H1 (cell line): Measurements from ENCODE around the gene HNRNPDL. TPM values are rescaled to one million over a fixed set of nuclear protein-coding genes. Genes with fewer than 3 reads are reported as not detected.

ENCODE experiments used
- CTCF ChIA-PET: fragments of 300-600 bp; sonication (Branson Sonifier 250); formaldehyde crosslinking; loops from one replicate; lab custom pipeline; 2021; ENCODE audit not compliant: partially characterized antibody; lab: Charles Lee
- POLR2A ChIA-PET: fragments of 300-600 bp; sonication (Branson Sonifier 250); formaldehyde crosslinking; loops from one replicate; lab custom pipeline; 2021; ENCODE audit warnings: inconsistent platforms; ENCODE audit not compliant: partially characterized antibody; lab: Charles Lee
- DNase-seq, 2 experiments: peaks; one replicate each; pipeline versions ENCODE4 v3.0.0 to v3.0.0-alpha.2; 2010 to 2022; ENCODE audit warnings: low spot score in 2 of 2, low read depth in 1 of 2, mixed read lengths in 1 of 2
- FAIRE-seq: peaks from 2 replicates; lab custom pipeline; 2011; peaks lifted over from hg19 to GRCh38; lab: Jason Lieb, UNC
- H2AFZ ChIP-seq: 2 replicates; pipeline ENCODE4 v1.8.1; 2012; ENCODE audit warnings: low read length, inconsistent platforms
- H2AK5ac ChIP-seq: 2 replicates; pipeline ENCODE4 v1.6.1; 2013; ENCODE audit warnings: low read depth, low read length
- H2BK120ac ChIP-seq: replicated peaks from 2 replicates; pipeline ENCODE3; 2013; ENCODE audit warnings: low read depth, low read length, inconsistent platforms
- H2BK12ac ChIP-seq: 2 replicates; pipeline ENCODE4 v1.6.1; 2013; ENCODE audit warnings: low read depth, low read length
- H2BK15ac ChIP-seq: 2 replicates; pipeline ENCODE4 v1.6.1; 2013; ENCODE audit warnings: low read length
- H2BK20ac ChIP-seq: 2 replicates; pipeline ENCODE4 v1.6.1; 2013; ENCODE audit warnings: low read length
- H2BK5ac ChIP-seq: 2 replicates; pipeline ENCODE4 v1.6.1; 2013; ENCODE audit warnings: low read depth, low read length
- H3K14ac ChIP-seq: 2 replicates; pipeline ENCODE4 v1.6.1; 2013; ENCODE audit warnings: inconsistent platforms; ENCODE audit not compliant: insufficient read length
- H3K18ac ChIP-seq: 2 replicates; pipeline ENCODE4 v1.6.1; 2013; ENCODE audit warnings: low read length; ENCODE audit errors: extremely low read depth
- H3K23ac ChIP-seq: 2 replicates; pipeline ENCODE4 v1.6.1; 2013; ENCODE audit warnings: inconsistent platforms; ENCODE audit not compliant: insufficient read length
- H3K23me2 ChIP-seq: 2 replicates; pipeline ENCODE4 v1.6.1; 2013; ENCODE audit warnings: low read depth, low read length
- H3K27ac ChIP-seq: 2 replicates; pipeline ENCODE4 v1.6.1; 2011; ENCODE audit warnings: low read depth, low read length, inconsistent platforms
- H3K27me3 ChIP-seq, 4 experiments: replicated peaks in 1 of 4; 1 replicate in 1 of 4; 2 replicates in 3 of 4; pipeline versions ENCODE4 v1.6.1 to v1.8.1; 2011 to 2013; ENCODE audit warnings: low read length in 3 of 4, mild to moderate bottlenecking in 3 of 4, inconsistent platforms in 2 of 4, mixed read lengths in 2 of 4, moderate library complexity in 1 of 4; ENCODE audit not compliant: control insufficient read depth in 3 of 4, insufficient read depth in 3 of 4; ENCODE audit errors: extremely low read depth in 1 of 4
- H3K36me3 ChIP-seq, 4 experiments: 2 replicates each; pipeline versions ENCODE4 v1.6.1 to v1.8.1; 2011 to 2013; ENCODE audit warnings: mild to moderate bottlenecking in 4 of 4, low read length in 3 of 4, moderate library complexity in 2 of 4, control low read depth in 1 of 4, inconsistent platforms in 1 of 4; ENCODE audit not compliant: insufficient read depth in 4 of 4, control insufficient read depth in 2 of 4
- H3K4ac ChIP-seq: replicated peaks from 2 replicates; pipeline ENCODE3; 2013; ENCODE audit warnings: low read length, low read depth, mixed read lengths, inconsistent platforms; ENCODE audit not compliant: insufficient read length
- H3K4me1 ChIP-seq, 4 experiments: replicated peaks in 1 of 4; 1 replicate in 1 of 4; 2 replicates in 3 of 4; pipeline versions ENCODE4 v1.6.1 to v1.8.1; 2011 to 2013; ENCODE audit warnings: low read length in 3 of 4, inconsistent platforms in 2 of 4, mixed read lengths in 1 of 4; ENCODE audit not compliant: insufficient read depth in 4 of 4, control insufficient read depth in 3 of 4
- H3K4me2 ChIP-seq, 2 experiments: 2 replicates each; pipeline versions ENCODE4 v1.6.1 to v1.8.1; 2011 to 2013; ENCODE audit warnings: low read depth in 2 of 2, low read length in 2 of 2, control low read depth in 1 of 2, inconsistent platforms in 1 of 2, mild to moderate bottlenecking in 1 of 2; ENCODE audit not compliant: insufficient read depth in 1 of 2
- H3K4me3 ChIP-seq, 4 experiments: fragments of 200-600, 300-600 bp in 1 of 4; sonication (generic), shearing (Covaris generic), sonication (Bioruptor Twin) in 1 of 4; 2 replicates each; pipeline versions ENCODE4 v1.5.1 to v1.8.1; 2011 to 2016; ENCODE audit warnings: low read length in 4 of 4, low read depth in 3 of 4, control low read depth in 2 of 4, inconsistent platforms in 2 of 4, mild to moderate bottlenecking in 2 of 4, mixed read lengths in 1 of 4, moderate library complexity in 1 of 4; ENCODE audit not compliant: insufficient read depth in 2 of 4; ENCODE audit errors: extremely low read depth in 1 of 4
- H3K56ac ChIP-seq: replicated peaks from 2 replicates; pipeline ENCODE3; 2013; ENCODE audit warnings: low read depth, mild to moderate bottlenecking, mixed read lengths, low read length, inconsistent platforms; ENCODE audit not compliant: insufficient read length
- H3K79me1 ChIP-seq: 2 replicates; pipeline ENCODE4 v1.6.1; 2013; ENCODE audit warnings: low read depth, low read length, control low read depth
- H3K79me2 ChIP-seq, 2 experiments: 2 replicates each; pipeline versions ENCODE4 v1.6.1 to v1.8.1; 2012 to 2013; ENCODE audit warnings: low read length in 2 of 2, mild to moderate bottlenecking in 2 of 2, inconsistent platforms in 1 of 2; ENCODE audit not compliant: insufficient read depth in 2 of 2, control insufficient read depth in 1 of 2
- H3K9ac ChIP-seq, 4 experiments: replicated peaks in 1 of 4; 1 replicate in 1 of 4; 2 replicates in 3 of 4; pipeline versions ENCODE4 v1.6.1 to v1.8.1; 2011 to 2013; ENCODE audit warnings: low read depth in 3 of 4, low read length in 3 of 4, control low read depth in 2 of 4, mild to moderate bottlenecking in 2 of 4, moderate library complexity in 2 of 4, inconsistent platforms in 1 of 4; ENCODE audit errors: extremely low read depth in 1 of 4
- H3K9me3 ChIP-seq, 2 experiments: 2 replicates each; pipeline versions ENCODE4 v1.6.1 to v1.8.1; 2012 to 2013; ENCODE audit warnings: mild to moderate bottlenecking in 2 of 2, moderate library complexity in 2 of 2, control low read depth in 1 of 2, inconsistent platforms in 1 of 2, low read depth in 1 of 2, low read length in 1 of 2, mixed read lengths in 1 of 2; ENCODE audit not compliant: insufficient read depth in 2 of 2
- H4K20me1 ChIP-seq, 2 experiments: replicated peaks in 1 of 2; 2 replicates each; pipeline versions ENCODE3 to v1.8.1; 2011 to 2013; ENCODE audit warnings: inconsistent platforms in 2 of 2, low read length in 2 of 2, mild to moderate bottlenecking in 1 of 2; ENCODE audit not compliant: insufficient read depth in 2 of 2, control insufficient read depth in 1 of 2
- H4K5ac ChIP-seq: 2 replicates; pipeline ENCODE4 v1.6.1; 2013; ENCODE audit warnings: low read length, low read depth, mixed read lengths, inconsistent platforms; ENCODE audit not compliant: insufficient read length
- H4K8ac ChIP-seq: 2 replicates; pipeline ENCODE4 v1.8.0; 2013; ENCODE audit warnings: mild to moderate bottlenecking, moderate library complexity, low read length, inconsistent platforms; ENCODE audit not compliant: insufficient read depth; ENCODE audit errors: extremely low read depth
- H4K91ac ChIP-seq: replicated peaks from 2 replicates; pipeline ENCODE3; 2013; ENCODE audit warnings: low read length, mixed read lengths, inconsistent platforms; ENCODE audit not compliant: insufficient read length
- ATF3 ChIP-seq: IDR thresholded peaks from 2 replicates; pipeline ENCODE4 v1.6.1; 2011; ENCODE audit warnings: low read depth, mild to moderate bottlenecking, low read length; ENCODE audit not compliant: insufficient read depth
- CEBPB ChIP-seq: IDR thresholded peaks from 2 replicates; pipeline ENCODE4 v1.6.1; 2012; ENCODE audit warnings: low read depth, low read length
- CREB1 ChIP-seq: IDR thresholded peaks from 2 replicates; pipeline ENCODE4 v1.6.1; 2012; ENCODE audit warnings: inconsistent platforms
- EGR1 ChIP-seq: IDR thresholded peaks from 2 replicates; pipeline ENCODE4 v1.6.1; 2011; ENCODE audit warnings: low read depth, low read length, borderline replicate concordance
- MAX ChIP-seq: IDR thresholded peaks from 2 replicates; pipeline ENCODE4 v1.6.1; 2012; ENCODE audit warnings: inconsistent platforms
- NANOG ChIP-seq: IDR thresholded peaks from 2 replicates; pipeline ENCODE4 v1.6.1; 2011; ENCODE audit warnings: low read length, low read depth, mild to moderate bottlenecking, inconsistent platforms; ENCODE audit not compliant: insufficient read depth, poor library complexity, severe bottlenecking
- POLR2AphosphoS5 ChIP-seq: IDR thresholded peaks from 2 replicates; pipeline ENCODE4 v1.6.1; 2011; ENCODE audit warnings: low read depth, low read length
- RAD21 ChIP-seq, 2 experiments: IDR thresholded peaks in 1 of 2; conservative IDR thresholded peaks in 1 of 2; 2 replicates each; pipeline ENCODE4 v1.6.1; 2011; ENCODE audit warnings: low read depth in 2 of 2, low read length in 2 of 2, improper control_type of control experiment in 1 of 2, inconsistent platforms in 1 of 2, mild to moderate bottlenecking in 1 of 2, moderate library complexity in 1 of 2
- RBBP5 ChIP-seq: IDR thresholded peaks from 2 replicates; pipeline ENCODE4 v1.7.1; 2012; ENCODE audit warnings: low read depth, mild to moderate bottlenecking, inconsistent platforms, low read length, moderate library complexity, borderline replicate concordance
- RFX5 ChIP-seq: IDR thresholded peaks from 2 replicates; pipeline ENCODE4 v1.6.1; 2011; ENCODE audit warnings: low read depth, low read length, improper control_type of control experiment, borderline replicate concordance
- SAP30 ChIP-seq: fragments of 300-600 bp; sonication (generic); IDR thresholded peaks from 2 replicates; pipeline ENCODE4 v1.7.1; 2012; ENCODE audit warnings: low read length, moderate library complexity, mild to moderate bottlenecking, inconsistent platforms; ENCODE audit not compliant: insufficient read depth, insufficient replicate concordance
- TAF1 ChIP-seq: IDR thresholded peaks from 2 replicates; pipeline ENCODE4 v1.6.1; 2011; ENCODE audit warnings: mild to moderate bottlenecking, low read depth, low read length
- TCF12 ChIP-seq: IDR thresholded peaks from 2 replicates; pipeline ENCODE4 v1.6.1; 2011; ENCODE audit warnings: low read depth, mild to moderate bottlenecking, low read length
- WGBS, 2 experiments: shearing (Covaris generic) in 1 of 2; methylation state at CpG; one replicate each; pipeline versions ENCODE4 v1.1.6 to v1.1.7; 2013 to 2015; ENCODE audit warnings: low lambda C conversion rate in 2 of 2, mixed read lengths in 2 of 2, inconsistent platforms in 1 of 2, low coverage in 1 of 2, missing lambda C conversion rate in 1 of 2; ENCODE audit not compliant: insufficient replicate concordance in 2 of 2, insufficient coverage in 1 of 2, insufficient read length in 1 of 2; ENCODE audit errors: extremely low coverage in 1 of 2, missing lambda C conversion rate in 1 of 2; 5-methylcytosine and 5-hydroxymethylcytosine counted together
- polyA plus RNA-seq, 7 experiments: library from polyadenylated mRNA; depleted of rRNA in 3 of 7; stranded (reverse) in 5 of 7; unstranded in 2 of 7; fragments of >200 nt in 5 of 7; fragments of 200-250 nt in 2 of 7; gene quantifications; 1 replicate in 5 of 7; 2 replicates in 1 of 7; 4 replicates in 1 of 7; pipeline versions ENCODE4 v1.2.1 to v1.2.3, GENCODE V29; 2011 to 2013; ENCODE audit warnings: missing spikeins in 2 of 7, mixed read lengths in 2 of 7
- total RNA-seq: library from RNA; stranded (reverse); fragmentation: NEBNext Ultra II Directional; extraction: Animal tissue kit (Norgen Biotek cat#: 25700); gene quantifications from 2 replicates; pipeline ENCODE4 v1.2.1, GENCODE V29; 2021

Gene HNRNPDL
- total and polyA plus RNA-seq, 2 of the 8 experiments (the other 6 are each of a cell fraction or from before 2014, with no cell fraction given): 197 to 411 TPM

GRCh38 chr4:82457266-82457665 lies 27.0 kb upstream of the HNRNPDL start:
- no peak overlapping the region for H3K14ac ChIP-seq
- no peaks in the 10 kb centered on the region for H3K23me2 ChIP-seq
- no peak overlapping the region for H3K56ac ChIP-seq
- no peak overlapping the region for H3K23ac ChIP-seq
- H3K4me2 ChIP-seq: no peak overlapping the region
- no peak overlapping the region for H2BK15ac ChIP-seq
- H3K4me1 ChIP-seq: peaks cover 0 to 2% (median 0%) of the 10 kb centered on the region in 4 experiments; a peak in 1 of 7 replicates
- DNase-seq (no peak), FAIRE-seq (no peak)
- no peak overlapping the region for H2BK5ac ChIP-seq
- H4K8ac ChIP-seq: no peak overlapping the region
- H2AFZ ChIP-seq: no peak overlapping the region
- H3K36me3 ChIP-seq: peaks cover 17 to 74% (median 48%) of the 10 kb centered on the region in 4 experiments
- H3K4me3 ChIP-seq: no peak overlapping the region
- no peaks in the 10 kb centered on the region for H3K27me3 ChIP-seq
- H4K20me1 ChIP-seq: peaks cover 0 to 2% of the 10 kb centered on the region in 2 experiments
- H2BK20ac ChIP-seq: no peak overlapping the region
- H3K9me3 ChIP-seq: no peaks in the 10 kb centered on the region
- H3K18ac ChIP-seq: no peak overlapping the region
- CTCF ChIA-PET: interaction anchor here (2.1 kb wide), 1 partner anchor 282 kb away, joined by 6 read pairs; no protein-coding TSS in a partner anchor
- POLR2A ChIA-PET: no interaction called here
- no peak overlapping the region for H4K91ac ChIP-seq
- no peak overlapping the region for H2BK12ac ChIP-seq
- peaks cover 3% of the 10 kb centered on the region; the same call in 1 of the 2 replicates for H3K79me1 ChIP-seq
- H3K9ac ChIP-seq: no peak overlapping the region
- H3K27ac ChIP-seq: no peak overlapping the region
- H4K5ac ChIP-seq: no peak overlapping the region
- 92% methylated on average over 7 of the region's 7 CpGs; no CpG with 5 or more reads in 1 of the 2 experiments for whole genome bisulfite sequencing, 2 experiments
- no peak overlapping the region for H2BK120ac ChIP-seq
- peaks cover 0 to 12% of the 10 kb centered on the region in 2 experiments; a peak in 2 of 4 replicates for H3K79me2 ChIP-seq
- H2AK5ac ChIP-seq: no peak overlapping the region
- H3K4ac ChIP-seq: no peak overlapping the region
- TF ChIP-seq ATF3 (no peak), NANOG (no peak), TCF12 (no peak), CEBPB (no peak), SAP30 (no peak), RBBP5 (no peak), RAD21 (IDR thresholded peaks at IDR 0.05 in 1 of 2, conservative IDR thresholded peaks at IDR 0.05 in 1 of 2; ENCODE audit: low read depth in 2 of 2, low read length in 2 of 2) (no peak), CREB1 (no peak), MAX (no peak), POLR2AphosphoS5 (no peak), TAF1 (no peak), RFX5 (no peak), EGR1 (no peak)
